Activated CD4-positive, alpha-beta T cell treated with anti-CD3 and anti-CD28 coated beads for 4 hours (primary cell): ENCODE results near the gene GSDMA.

ENCODE experiments used
- DNase-seq, 2 donors: peaks; one replicate each; pipeline ENCODE4 v3.0.0-alpha.2; 2020

Gene GSDMA

GRCh38 chr17:40023590-40024292 lies 60.9 kb downstream of the GSDMA start:
- DNase-seq, result no peak

DNA sequence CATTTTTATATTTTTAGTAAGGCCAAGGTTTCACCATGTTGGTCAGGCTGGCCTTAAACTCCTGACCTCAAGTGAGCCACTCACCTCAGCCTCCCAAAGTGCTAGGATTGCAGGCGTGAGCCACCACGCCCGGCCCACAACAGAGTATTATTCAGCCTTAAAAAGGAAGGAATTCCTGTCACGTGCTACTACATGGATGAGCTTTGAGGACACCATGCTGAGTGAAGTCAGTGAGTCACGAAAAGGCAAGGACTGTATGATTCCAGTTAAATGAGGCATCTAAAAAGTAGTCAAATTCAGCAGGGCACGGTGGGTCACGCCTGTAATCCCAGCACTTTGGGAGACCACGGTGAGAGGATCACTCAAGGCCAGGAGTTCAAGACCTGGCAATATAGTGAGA lies 62.1 kb downstream of the GSDMA start:
- no peak for DNase-seq

- DNase-seq, result no peak
Measured at GRCh38 chr17:40025559-40025958, 62.8 kb downstream of the GSDMA start.

DNA sequence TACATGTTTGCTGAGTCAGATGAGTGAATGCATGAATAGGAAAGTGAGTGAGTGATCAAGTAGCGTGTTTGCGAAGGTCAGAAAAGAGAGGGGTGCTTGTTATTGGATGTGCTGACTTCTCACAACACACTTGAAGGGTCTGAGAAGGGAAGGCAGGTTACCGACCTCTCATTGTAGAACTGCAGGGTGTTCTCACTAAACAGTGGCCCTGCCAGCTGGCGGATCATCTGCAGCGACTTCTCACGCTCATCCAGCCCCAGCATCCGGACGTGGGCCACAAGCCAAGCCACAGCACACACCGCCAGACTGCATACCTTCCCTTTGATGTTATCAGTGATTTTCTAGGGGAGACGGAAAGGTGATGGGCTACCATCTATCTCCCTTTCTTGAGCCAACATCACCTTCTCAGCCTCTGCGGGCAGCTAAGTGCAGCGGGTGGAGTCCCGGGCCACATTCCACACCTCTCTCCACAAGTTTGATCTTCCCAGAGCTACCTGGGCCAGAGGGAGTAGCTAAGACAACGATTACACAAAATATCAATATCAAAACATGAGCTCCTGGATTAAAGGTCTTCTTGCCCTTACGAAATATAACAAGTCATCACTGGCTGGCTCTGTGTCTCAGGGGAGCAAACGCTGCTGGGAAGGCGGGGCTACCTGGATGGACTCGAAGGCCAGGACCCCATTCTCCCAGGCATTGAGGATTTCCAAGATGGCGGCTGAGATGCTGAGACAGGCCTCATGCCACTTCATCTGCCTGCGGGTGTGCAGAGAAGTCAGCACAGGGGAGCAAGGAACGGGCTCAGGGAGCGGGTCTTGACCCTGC lies 63.4 kb downstream of the GSDMA start:
- peak; percentile 22 to 35 for DNase-seq

DNA sequence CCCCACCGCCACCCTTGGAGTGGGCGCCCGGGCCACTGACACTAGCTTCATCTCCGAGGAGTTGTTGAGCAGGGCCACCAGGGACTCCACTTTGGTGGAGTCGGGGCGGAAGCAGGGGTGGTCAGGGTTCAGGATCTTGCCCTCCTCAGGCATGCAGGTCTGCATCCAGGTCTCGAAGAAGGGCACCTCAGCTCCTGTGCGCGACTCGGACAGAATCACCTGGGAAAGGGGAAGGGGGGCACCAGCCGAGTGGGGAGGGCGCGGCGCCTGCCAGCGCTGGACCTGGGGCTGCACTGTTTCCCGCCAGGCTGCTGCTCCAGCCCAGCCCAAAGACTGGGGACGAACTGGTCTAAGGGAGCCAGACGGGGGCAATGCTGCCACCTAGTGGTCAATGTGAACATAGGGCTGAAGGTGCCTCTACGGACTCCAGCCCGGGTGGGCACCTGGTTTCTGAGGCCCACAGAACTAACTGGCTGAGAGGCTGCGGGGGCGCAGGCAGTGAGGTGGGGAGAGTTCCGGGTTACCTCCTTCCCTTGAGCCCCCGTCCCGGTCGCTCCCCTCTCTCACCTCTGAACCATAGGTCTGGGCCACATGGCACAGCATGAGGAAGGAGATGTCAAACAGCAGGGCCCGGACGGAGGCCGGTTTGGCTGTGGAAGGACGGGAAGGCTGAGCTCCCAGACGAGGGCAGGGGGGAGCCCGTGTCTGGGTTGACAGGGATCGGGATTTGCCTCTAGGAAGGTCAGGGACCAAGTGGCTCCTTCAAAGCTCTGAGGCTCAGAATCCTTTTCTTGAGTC lies 64.2 kb downstream of the GSDMA start:
- peak; percentile 74 to 77 for DNase-seq
